ENCODE results near the gene RIF1.

The RIF1 gene

GRCh38 chr2:151508519-151508918 is 98.8 kb downstream of the RIF1 start:
- no peak for DNase-seq (ENCODE audit: low read depth in 2 of 2)

- DNase-seq (ENCODE audit: low read depth in 2 of 2) = no peak
Measured at GRCh38 chr2:151518802-151519201, 109.1 kb downstream of the RIF1 start.

- DNase-seq (ENCODE audit: low read depth in 2 of 2) = no peak
Measured at GRCh38 chr2:151520976-151521375, 111.3 kb downstream of the RIF1 start.

GRCh38 chr2:151522556-151522955 is 112.9 kb downstream of the RIF1 start:
- DNase-seq (ENCODE audit: low read depth in 2 of 2) = no peak

GRCh38 chr2:151523850-151524249 is 114.1 kb downstream of the RIF1 start:
- DNase-seq (ENCODE audit: low read depth in 2 of 2) = no peak

- DNase-seq (ENCODE audit: low read depth in 2 of 2) = no peak
Measured at GRCh38 chr2:151525821-151526373, 116.2 kb downstream of the RIF1 start.

- DNase-seq (ENCODE audit: low read depth in 2 of 2) = no peak
Measured at GRCh38 chr2:151526572-151527090, 116.9 kb downstream of the RIF1 start.

All from stimulated activated CD8-positive, alpha-beta memory T cell treated with anti-CD3 and anti-CD28 coated beads, Interleukin-7, amount 100 ng/mL, for 4 hours (primary cell).